Erythroblast (primary cell): Measurements from ENCODE around the gene PTPRN.

Source experiments
- GATA1 ChIP-seq: IDR thresholded peaks from 2 replicates; pipeline ENCODE4 v1.6.1; 2011; ENCODE audit warnings: low read depth, mild to moderate bottlenecking, control low read depth, low read length, moderate library complexity
- POLR2A ChIP-seq: IDR thresholded peaks from 2 replicates; pipeline ENCODE4 v1.6.1; 2011; ENCODE audit warnings: mild to moderate bottlenecking, low read length

GRCh38 chr2:219332542-219332941 lies 23.3 kb upstream of the PTPRN start, which contains the start of gene RESP18:
- TF ChIP-seq POLR2A, result no peak
- TF ChIP-seq GATA1, result no peak
